Calu3 (cell line): ENCODE data around the gene DOCK3. TPM values are rescaled to one million over a fixed set of nuclear protein-coding genes. Genes with fewer than 3 reads are reported as not detected.

Experiments used
- BruUV-seq: library from RNA; stranded (reverse); fragments of 400-500 nt; replicated peaks from 2 replicates; lab custom pipeline; 2021; lab: Mats Ljungman, UMichigan
- CTCF ChIA-PET: fragments of 300-600 bp; sonication (Branson Sonifier 250); formaldehyde crosslinking; loops from one replicate; lab custom pipeline; 2022; ENCODE audit warnings: antibody characterized with exemption; lab: Charles Lee
- DNase-seq: peaks from one replicate; pipeline ENCODE4 v3.0.0; 2022
- H3K27ac Mint-ChIP-seq: one replicate; pipeline ENCODE4 v1.8.0; 2022; ENCODE audit warnings: mixed read lengths; ENCODE audit not compliant: unreplicated experiment
- H3K27me3 Mint-ChIP-seq: one replicate; pipeline ENCODE4 v1.8.0; 2022; ENCODE audit warnings: mixed read lengths; ENCODE audit not compliant: unreplicated experiment
- H3K36me3 Mint-ChIP-seq: one replicate; pipeline ENCODE4 v1.8.0; 2022; ENCODE audit warnings: mild to moderate bottlenecking, moderate library complexity, mixed read lengths; ENCODE audit not compliant: insufficient read depth, unreplicated experiment
- H3K4me1 Mint-ChIP-seq: one replicate; pipeline ENCODE4 v1.8.0; 2022; ENCODE audit warnings: mild to moderate bottlenecking, low read depth, mixed read lengths; ENCODE audit not compliant: unreplicated experiment
- H3K4me3 Mint-ChIP-seq: one replicate; pipeline ENCODE4 v1.8.0; 2022; ENCODE audit warnings: mild to moderate bottlenecking, low read depth, moderate library complexity, mixed read lengths; ENCODE audit not compliant: unreplicated experiment
- H3K9me3 Mint-ChIP-seq: one replicate; pipeline ENCODE4 v1.8.0; 2022; ENCODE audit warnings: low read depth, mixed read lengths; ENCODE audit not compliant: unreplicated experiment
- intact Hi-C: fragments of 100-400 bp; cut with micrococcal nuclease; formaldehyde crosslinking; loops from one replicate; pipeline ENCODE4 v1.10.0; 2022; ENCODE audit not compliant: unreplicated experiment
- total RNA-seq: library from RNA; stranded (reverse); gene quantifications from 2 replicates; pipeline ENCODE4 v1.2.3, GENCODE V29; 2022
- TF ChIP-seq, protein P1 (sequence below): fragments of 200-600 bp; IDR thresholded peaks from one replicate; pipeline ENCODE4 v1.8.0; 2022; ENCODE audit warnings: antibody characterized with exemption; ENCODE audit not compliant: unreplicated experiment

Gene DOCK3
- total RNA-seq, 1 experiment from 2014 or later = 0.19 TPM

- TF ChIP-seq, protein P1, sequence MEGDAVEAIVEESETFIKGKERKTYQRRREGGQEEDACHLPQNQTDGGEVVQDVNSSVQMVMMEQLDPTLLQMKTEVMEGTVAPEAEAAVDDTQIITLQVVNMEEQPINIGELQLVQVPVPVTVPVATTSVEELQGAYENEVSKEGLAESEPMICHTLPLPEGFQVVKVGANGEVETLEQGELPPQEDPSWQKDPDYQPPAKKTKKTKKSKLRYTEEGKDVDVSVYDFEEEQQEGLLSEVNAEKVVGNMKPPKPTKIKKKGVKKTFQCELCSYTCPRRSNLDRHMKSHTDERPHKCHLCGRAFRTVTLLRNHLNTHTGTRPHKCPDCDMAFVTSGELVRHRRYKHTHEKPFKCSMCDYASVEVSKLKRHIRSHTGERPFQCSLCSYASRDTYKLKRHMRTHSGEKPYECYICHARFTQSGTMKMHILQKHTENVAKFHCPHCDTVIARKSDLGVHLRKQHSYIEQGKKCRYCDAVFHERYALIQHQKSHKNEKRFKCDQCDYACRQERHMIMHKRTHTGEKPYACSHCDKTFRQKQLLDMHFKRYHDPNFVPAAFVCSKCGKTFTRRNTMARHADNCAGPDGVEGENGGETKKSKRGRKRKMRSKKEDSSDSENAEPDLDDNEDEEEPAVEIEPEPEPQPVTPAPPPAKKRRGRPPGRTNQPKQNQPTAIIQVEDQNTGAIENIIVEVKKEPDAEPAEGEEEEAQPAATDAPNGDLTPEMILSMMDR = no peak
- intact Hi-C loops = no loop called here
Observed at GRCh38 chr3:51340013-51340829, 665.5 kb downstream of the DOCK3 start.

DNA sequence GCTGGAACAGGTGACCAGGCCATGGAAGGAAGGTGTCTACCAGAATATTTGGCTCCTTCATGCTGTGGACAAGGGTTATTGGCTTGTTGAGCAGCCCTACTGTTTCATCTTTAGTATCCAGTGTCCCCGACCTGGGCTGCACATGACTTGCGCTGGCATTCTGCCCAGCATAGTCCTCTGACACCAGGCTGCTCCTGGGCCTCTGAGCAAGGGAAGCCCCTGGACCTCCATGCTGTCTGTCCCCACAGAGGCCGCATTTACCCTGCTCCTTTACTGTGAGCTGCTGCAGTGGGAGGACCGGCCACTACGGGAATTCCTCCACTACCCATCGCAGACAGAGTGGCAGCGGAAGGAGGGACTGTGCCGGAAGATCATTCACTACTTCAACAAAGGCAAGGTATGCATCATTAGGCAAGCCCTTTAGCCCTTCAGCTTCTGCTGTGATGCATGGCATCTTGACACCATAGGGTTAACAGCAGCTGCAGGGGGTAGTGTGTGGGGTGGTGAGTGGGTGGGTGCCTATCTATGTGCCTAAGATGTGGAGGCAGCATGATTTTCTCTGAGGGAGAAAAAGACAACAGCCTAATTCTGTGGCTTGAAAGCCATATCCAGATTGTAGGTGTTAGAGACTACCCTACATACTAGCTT, 666.4 kb downstream of the DOCK3 start:
- H3K27ac Mint-ChIP-seq = no peak overlapping the region
- TF ChIP-seq, protein P1 = no peak
- peak; percentile 24 for DNase-seq
- peaks cover 36% of the 10 kb centered on the region for H3K4me1 Mint-ChIP-seq
- CTCF ChIA-PET = interaction anchor here (0.6 to 0.7 kb wide), 2 partner anchors 19 to 41 kb away, joined by 3 read pairs; no protein-coding TSS in a partner anchor
- no peaks in the 10 kb centered on the region for H3K9me3 Mint-ChIP-seq
- H3K4me3 Mint-ChIP-seq = no peak overlapping the region
- intact Hi-C loops = no loop called here
- no peaks in the 10 kb centered on the region for H3K27me3 Mint-ChIP-seq
- H3K36me3 Mint-ChIP-seq = peaks cover 10% of the 10 kb centered on the region
- BruUV-seq = no TSS peak

More at GRCh38 chr3:51340013-51340829, 665.5 kb downstream of the DOCK3 start:
- H3K9me3 Mint-ChIP-seq = no peaks in the 10 kb centered on the region
- CTCF ChIA-PET = interaction anchor here (0.6 to 1.0 kb wide), 3 partner anchors 19 to 684 kb away, joined by 3 to 4 read pairs (median 3); no protein-coding TSS in a partner anchor
- H3K4me1 Mint-ChIP-seq = peaks cover 36% of the 10 kb centered on the region
- H3K27ac Mint-ChIP-seq = peak overlapping the region; percentile 72
- BruUV-seq = no TSS peak
- no peaks in the 10 kb centered on the region for H3K27me3 Mint-ChIP-seq
- peak overlapping the region; percentile 8 for H3K4me3 Mint-ChIP-seq
- peak; percentile 59 for DNase-seq
- H3K36me3 Mint-ChIP-seq = peaks cover 10% of the 10 kb centered on the region

DNA sequence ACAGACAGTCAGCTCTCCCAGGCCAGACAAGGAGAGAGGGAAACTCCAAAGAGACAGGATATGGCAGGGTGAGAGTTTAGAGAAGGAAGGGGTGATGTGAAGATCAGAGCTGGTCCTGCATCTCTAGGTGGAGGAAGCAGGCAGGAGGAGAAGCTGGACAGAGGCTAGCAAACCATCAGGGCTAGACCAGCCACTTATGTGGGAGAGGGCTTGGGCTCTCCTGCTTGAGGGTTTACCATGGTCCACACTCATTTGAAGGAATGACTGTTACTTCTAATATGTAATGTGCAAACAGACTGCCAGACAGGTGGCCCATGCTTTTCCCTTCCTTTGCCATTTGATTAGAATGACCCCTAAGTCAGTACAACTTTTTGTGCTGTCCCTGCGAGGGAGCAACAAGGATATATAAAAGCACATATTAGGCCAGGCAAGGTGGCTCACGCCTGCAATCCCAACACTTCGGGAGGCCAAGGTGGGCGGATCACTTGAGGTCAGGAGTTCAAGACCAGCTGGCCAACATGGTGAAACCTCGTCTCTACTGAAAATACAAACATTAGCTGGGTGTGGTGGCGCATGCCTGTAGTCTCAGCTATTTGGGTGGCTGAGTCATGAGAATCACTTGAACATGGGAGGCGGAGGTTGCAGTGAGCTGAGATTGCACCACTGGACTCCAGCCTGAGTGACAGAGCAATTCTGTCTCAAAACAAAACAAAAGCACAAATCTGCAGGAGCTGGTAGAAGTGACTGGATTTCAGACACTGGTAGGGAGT, 669.4 kb downstream of the DOCK3 start:
- Mint-ChIP-seq H3K4me3 (no peak overlapping the region), H3K36me3 (peaks cover 10% of the 10 kb centered on the region), H3K4me1 (peaks cover 36% of the 10 kb centered on the region), H3K27me3 (no peaks in the 10 kb centered on the region), H3K9me3 (no peaks in the 10 kb centered on the region), H3K27ac (no peak overlapping the region)
- TF ChIP-seq, protein P1 = no peak
- intact Hi-C loops = no loop called here
- peak; percentile 32 for DNase-seq
- CTCF ChIA-PET = no interaction called here
- no TSS peak for BruUV-seq

GRCh38 chr3:51350751-51351150, 676.0 kb downstream of the DOCK3 start:
- Mint-ChIP-seq H3K27me3 (no peaks in the 10 kb centered on the region), H3K27ac (no peak overlapping the region), H3K4me1 (peaks cover 2% of the 10 kb centered on the region), H3K9me3 (no peaks in the 10 kb centered on the region), H3K4me3 (no peak overlapping the region), H3K36me3 (no peaks in the 10 kb centered on the region)
- intact Hi-C loops = no loop called here
- TF ChIP-seq, protein P1 = no peak
- CTCF ChIA-PET = no interaction called here
- BruUV-seq = no TSS peak
- DNase-seq = no peak
